GM12892 (cell line): ENCODE results near the gene MLLT1.

ENCODE experiments used
- DNase-seq: peaks from one replicate; pipeline ENCODE4 v3.0.0; 2011; ENCODE audit not compliant: insufficient read length
- FAIRE-seq: peaks from 2 replicates; lab custom pipeline; 2011; peaks lifted over from hg19 to GRCh38; lab: Jason Lieb, UNC
- POLR2A ChIP-seq: IDR thresholded peaks from 2 replicates; pipeline ENCODE4 v1.6.1; 2011; ENCODE audit warnings: low read depth, low read length, control low read depth
- POLR2AphosphoS5 ChIP-seq: IDR thresholded peaks from 2 replicates; pipeline ENCODE4 v1.6.1; 2011; ENCODE audit warnings: low read depth, low read length, control low read depth
- TAF1 ChIP-seq: IDR thresholded peaks from 2 replicates; pipeline ENCODE4 v1.6.1; 2011; ENCODE audit warnings: low read depth, mild to moderate bottlenecking, control low read depth, low read length, borderline replicate concordance

The MLLT1 gene

DNA sequence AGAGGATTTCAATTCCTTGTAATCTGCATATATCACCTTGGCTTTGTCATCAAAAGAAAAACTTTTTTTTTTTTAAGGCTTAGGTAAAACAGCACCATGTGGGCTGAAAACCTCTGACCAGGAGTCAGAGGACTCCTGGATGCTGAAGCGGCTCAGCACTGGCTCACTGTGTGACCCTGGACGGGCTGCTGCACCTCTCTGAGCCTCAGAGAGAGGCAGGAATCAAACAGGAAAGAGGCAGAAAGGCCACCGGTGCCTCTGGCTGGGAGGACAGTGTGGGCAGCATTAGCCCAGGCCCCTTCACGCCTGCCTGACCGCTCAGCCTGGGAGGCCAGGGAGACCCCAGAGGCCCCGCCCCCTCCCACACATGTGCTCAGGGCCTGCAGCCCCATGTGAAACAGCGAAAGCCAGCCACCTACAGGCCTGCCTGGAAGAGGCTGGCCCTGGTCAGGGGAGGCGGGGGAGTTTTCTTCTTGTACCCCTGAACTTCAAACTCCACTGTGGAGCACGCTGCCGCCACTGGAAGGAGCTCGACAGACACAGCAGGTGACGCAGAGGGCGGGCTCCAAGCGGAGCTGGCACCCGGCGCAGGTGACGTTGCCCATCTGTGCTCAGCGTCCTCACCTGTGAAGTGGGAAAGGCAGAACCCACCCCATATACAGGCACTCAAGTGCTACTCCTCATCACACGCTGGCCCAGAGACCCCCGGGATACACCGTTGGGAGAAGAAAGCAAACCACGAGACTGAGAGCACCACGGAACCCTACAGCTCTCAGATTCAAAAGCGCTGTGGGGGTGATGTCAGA is 39.7 kb downstream of the MLLT1 start:
- no peak for TF ChIP-seq TAF1
- no peak for TF ChIP-seq POLR2A
- FAIRE-seq (no peak), DNase-seq (no peak)

DNA sequence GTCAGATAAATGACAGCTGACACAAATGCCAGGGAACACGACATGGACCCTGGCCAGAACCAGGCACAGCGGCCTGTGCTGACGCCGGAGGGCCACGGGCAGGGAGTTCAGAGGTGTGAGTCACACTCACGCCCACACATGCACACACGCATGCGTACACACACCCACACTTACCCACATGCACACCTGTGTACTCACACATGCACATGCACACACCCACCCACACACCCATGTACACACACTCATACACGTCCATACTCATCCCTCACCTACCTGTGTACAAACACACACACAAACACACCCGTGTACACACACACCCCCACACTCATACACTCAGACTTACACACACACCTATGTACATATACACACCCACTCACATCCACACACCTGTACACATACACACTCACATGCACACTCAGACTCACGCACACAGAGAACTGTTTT is 40.4 kb downstream of the MLLT1 start:
- peak; percentile 50 for FAIRE-seq
- TF ChIP-seq TAF1 (no peak), POLR2A (no peak), POLR2AphosphoS5 (no peak)
- DNase-seq: no peak

DNA sequence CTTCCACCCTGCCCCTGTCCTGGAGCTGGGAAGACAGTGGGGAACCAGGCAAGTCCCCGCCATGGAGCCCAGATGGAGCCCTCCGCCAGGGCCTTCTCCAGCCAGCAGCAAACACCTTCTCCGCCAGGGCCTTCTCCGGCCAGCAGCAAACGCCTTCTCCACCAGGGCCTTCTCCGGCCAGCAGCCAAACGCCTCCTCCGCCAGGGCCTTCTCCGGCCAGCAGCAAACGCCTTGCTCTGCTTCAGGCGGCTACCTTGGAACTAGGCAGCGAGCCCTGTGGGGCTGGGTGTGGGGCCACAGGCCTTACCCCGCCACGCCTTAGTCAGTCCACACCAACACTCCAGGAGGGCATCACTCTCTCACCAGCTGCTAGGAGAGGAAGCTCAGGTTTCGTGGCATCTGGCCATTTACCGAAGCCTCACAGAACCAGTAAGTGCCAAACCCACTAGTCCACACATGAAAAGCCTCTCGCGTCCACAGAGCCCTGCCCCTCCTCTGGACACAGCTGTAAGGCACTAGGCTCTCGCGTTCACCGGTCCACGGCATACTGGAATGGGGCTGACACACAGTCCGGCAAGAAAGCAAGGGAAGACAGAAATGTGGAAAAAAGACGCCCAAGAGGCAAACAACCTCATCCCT is 41.0 kb downstream of the MLLT1 start:
- peak; percentile 8 for DNase-seq
- TF ChIP-seq TAF1: no peak
- TF ChIP-seq POLR2AphosphoS5: no peak
- TF ChIP-seq POLR2A: no peak
- no peak for FAIRE-seq

DNA sequence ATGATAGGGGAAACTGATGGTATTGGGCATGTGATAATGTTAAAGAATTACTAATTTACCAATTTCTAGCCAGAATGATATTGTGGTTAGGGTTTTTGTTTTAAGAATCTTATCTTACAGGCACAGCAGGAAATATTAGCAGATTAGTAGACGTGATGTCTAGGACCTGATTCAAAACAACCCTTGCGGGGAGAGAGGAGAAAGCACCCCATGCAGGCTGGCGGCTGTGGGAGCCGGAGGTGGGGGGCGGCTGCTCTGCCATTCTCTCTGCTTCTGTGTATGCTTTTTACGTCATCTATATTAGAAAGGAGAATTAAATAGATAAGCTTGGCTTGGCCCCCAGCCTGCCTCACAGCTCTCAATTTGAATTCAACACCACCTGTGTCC is 41.5 kb downstream of the MLLT1 start:
- TF ChIP-seq TAF1 (no peak), POLR2A (no peak), POLR2AphosphoS5 (no peak)
- DNase-seq: peak; percentile 12
- FAIRE-seq: no peak

DNA sequence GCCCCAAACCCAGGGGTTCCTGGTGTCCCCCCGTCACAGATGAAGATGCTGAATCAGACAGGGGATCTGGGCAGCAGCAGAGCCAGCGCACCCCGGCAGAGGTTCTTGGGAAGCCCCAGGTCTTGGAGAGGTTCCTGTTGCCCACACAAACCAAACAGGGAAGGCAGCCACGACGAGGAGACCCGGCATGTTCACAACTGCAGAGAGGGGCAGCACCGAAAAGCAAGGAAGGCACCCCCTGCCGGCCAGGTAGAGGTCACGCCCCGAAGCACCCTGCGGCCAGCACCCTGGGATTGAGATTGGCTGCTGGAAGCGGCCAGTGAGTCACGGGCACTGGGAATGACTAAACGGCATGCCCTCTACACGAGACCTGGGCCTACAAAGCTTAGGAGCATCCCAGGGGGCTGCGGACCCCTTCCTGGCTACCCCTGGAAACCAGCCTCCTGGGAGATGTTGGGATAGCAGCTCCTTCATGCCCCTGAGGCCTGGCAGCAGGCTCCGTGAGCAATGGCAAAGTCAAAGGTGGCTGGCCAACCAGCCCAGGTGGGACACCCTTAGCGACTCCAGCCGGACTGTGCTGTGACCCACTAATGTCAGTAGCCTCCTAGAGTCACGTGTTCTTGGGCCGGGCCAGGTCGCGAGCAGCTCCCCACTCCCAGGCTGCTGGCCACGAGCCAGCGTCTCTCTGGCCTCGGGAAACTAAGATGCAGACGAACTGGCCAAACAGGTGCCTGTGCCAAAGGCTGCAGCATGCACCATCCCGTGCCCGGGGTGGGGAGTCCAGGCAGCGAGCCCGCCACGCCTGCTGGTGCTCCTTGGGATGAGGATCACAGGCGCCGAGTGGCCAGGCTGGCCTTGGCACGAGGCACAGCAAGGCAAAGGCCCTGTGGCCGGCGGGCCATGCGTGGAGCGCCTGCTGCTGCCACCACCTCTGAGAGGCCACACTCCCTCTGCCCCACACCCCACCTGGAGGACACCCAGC is 43.2 kb downstream of the MLLT1 start:
- FAIRE-seq (no peak), DNase-seq (peak; percentile 22)
- no peak for TF ChIP-seq POLR2A
- TF ChIP-seq POLR2AphosphoS5: no peak

DNA sequence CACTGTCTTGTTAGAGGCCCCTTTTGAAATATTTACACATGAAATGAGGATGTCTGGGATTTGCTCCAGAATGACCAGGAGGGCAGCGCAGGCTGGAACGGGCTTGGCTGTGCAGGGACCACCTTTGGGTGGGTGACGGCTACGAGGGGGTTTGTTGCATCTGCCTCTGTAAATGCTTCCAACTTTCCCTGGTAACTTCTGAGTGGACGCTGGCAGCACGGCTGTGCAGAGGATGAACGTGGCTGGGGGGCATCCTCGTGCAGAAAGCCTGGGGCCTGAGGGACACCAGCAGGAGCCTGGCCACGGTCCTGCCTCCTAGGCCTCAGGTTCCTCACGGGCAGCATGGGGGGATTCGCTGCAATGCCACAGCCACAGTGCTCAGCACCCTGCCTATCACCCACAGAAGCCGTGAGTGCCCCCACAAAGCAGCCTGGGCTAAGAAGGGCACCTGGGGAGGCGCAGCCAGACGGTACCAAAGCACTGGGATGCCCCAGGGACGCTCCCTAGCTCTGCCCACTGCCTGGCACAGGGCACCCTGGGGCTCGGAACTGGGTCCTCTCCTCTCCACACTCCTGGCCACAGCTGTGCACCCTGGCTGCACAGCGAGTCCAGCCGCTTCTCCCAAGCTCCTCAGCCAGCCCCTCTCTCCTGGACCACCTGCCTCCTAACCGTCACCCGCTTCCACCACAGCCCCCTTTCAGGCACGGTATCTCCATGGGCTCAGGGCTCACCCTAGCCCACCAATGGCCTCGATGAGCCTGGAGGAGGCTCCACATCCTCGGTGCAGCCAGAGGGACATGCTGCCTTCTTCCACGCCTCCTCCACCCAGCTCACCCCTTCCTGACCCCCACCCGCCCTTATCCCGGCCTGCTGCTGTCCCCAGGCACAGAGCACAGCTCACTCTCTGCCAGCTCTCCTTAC is 44.5 kb downstream of the MLLT1 start:
- peak; percentile 14 for DNase-seq
- FAIRE-seq: no peak
- no peak for TF ChIP-seq POLR2A
- TF ChIP-seq POLR2AphosphoS5: no peak
- TF ChIP-seq TAF1: no peak

DNA sequence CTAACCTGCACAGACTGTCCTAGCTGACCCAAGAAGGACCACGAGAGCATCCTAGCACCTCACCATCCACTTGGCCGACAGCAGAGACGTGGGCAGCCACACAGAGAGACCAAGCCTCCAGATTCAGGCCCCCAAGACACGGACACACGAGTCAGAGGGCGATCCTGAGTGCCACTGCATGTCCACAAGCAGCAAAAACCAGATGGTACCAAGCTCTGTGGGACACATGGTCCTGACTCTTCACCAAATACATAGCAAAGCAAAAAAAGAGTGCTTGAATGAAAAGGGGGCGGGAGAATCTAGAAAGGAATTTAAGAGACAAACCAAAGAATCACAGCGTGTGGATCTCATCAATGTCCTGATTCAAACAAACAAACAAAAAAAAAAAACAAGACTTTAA is 45.2 kb downstream of the MLLT1 start:
- FAIRE-seq (no peak), DNase-seq (no peak)
- TF ChIP-seq POLR2A (no peak), POLR2AphosphoS5 (no peak), TAF1 (no peak)

DNA sequence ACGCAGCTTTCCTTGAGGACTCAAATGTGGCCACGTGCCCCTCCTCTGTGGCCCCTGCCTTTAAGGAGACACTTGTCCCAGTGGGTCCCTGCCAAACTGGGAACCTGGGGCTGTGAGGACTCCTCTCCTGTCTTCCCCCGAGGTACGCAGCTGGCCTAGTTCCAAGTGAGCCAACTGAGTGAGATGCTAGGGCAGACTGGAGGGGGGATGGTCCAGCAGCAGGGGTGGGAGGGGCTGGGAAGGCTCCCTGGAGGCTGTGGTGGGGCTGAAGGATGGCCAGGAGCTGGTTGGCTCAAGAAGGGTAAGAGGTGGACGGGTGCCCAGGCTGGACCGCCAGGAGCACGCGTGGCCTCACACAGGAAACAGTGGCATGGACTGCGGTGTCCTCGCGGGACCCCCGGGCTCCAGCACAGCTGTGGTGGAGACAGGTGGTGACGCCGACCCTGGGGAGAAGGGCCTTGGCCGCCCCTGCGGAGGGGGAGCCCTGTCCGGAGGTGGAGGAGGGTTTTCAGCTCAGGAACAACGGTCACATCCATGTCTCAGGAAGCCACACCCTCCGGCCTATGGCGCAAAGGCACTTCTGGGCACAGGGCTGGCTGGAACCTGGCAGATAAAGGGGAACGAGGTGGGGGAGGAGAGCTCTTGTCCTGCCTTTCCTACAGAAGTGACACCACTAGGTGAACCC is 45.8 kb downstream of the MLLT1 start:
- TF ChIP-seq POLR2AphosphoS5: no peak
- no peak for TF ChIP-seq POLR2A
- no peak for TF ChIP-seq TAF1
- FAIRE-seq: no peak
- DNase-seq: no peak

DNA sequence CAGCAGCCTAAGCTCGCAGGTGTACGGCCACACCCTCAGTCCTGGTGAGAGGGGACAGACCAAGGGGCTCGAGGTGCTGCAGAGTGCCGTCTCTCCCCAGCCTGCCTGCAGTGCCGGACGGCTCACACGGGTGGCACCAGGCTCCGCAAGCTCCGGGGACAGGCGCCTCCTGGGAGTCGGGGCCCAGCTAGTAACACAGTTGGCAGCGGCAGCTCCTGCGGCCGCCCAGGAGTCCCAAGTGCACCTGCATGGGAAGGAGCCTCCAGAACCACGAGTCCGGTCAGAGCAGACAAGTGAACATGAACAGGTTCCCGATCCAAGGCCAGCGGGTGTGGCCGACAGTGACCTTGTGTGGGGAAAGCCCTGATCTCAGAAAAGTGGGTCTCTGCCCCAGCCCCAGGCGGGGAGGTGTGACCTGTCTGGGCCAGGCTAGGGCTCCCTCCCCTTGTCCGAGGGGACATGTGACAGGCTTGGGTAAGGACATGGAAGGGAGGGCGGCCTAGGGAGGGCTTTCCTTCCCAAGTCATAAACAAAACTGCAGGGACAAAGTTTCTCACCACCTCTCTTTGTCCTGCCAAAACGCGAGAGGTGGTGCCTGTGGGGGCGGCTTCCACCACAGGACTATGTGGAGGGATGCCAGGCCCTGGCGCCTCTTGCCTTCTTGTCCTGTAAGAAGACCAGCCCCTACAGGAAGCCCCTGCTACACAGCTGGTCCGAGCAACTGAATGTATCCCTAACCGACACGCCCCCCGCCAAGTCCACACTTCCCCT is 46.5 kb downstream of the MLLT1 start:
- FAIRE-seq: no peak
- TF ChIP-seq POLR2A: no peak
- no peak for TF ChIP-seq POLR2AphosphoS5
- no peak for TF ChIP-seq TAF1
- no peak for DNase-seq

DNA sequence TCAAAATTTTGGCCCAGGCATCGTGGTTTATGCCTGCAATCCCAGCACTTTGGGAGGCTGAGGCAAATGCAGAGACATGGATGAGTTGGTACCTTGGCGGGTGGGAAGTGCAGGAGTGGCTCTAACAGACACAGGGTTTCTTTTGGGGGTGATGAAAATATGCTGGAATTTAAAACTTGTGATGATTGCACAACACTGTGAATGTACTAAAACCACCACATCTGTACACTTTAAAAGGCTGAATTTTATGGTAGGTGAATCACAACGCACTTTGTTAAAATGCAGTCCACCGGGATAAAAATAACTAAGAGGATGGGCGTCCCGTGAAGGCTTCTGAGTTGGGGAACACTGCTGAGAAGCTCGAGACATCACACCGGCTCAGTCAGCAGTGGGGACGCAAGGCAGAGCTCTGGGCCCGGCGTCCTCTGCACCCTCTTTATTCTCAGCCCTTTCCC is 47.1 kb downstream of the MLLT1 start:
- no peak for FAIRE-seq
- TF ChIP-seq TAF1: no peak
- no peak for DNase-seq
